Fibroblast of lung (primary cell): Measurements from ENCODE around the gene ATP2B2.

Experiments used
- EZH2 ChIP-seq: IDR thresholded peaks from 2 replicates; pipeline ENCODE4 v1.5.1; 2012; ENCODE audit warnings: low read length, control low read depth, mild to moderate bottlenecking; ENCODE audit errors: missing control alignments
- TF ChIP-seq, protein P1 (sequence below), 2 donors: IDR thresholded peaks in 1 of 2; conservative IDR thresholded peaks in 1 of 2; 1 replicate in 1 of 2; 2 replicates in 1 of 2; pipeline ENCODE4 v1.5.1; 2011 to 2012; ENCODE audit warnings: low read length in 2 of 2, control low read depth in 1 of 2, inconsistent platforms in 1 of 2, low read depth in 1 of 2, mild to moderate bottlenecking in 1 of 2

DNA sequence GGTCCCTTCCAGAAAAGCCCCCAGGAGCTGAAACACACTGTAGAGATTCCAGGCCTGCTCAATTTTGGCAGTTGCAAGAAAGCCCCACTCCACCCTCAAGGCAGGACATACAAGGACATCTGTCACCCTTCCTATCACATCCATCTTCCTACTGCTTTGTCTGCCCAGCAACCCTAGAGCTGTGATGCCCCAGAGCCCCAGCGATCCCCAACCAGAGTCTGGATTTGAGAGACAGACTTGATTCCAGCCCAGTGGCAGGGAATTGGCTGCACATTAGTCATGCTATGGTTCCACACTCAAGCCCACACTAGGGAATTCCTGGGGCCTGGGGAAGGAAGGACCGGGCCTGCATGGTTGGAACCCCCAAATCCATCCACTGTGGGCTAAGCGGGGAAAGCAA is 56.8 kb downstream of the ATP2B2 start:
- TF ChIP-seq EZH2 = no peak
- TF ChIP-seq, protein P1, sequence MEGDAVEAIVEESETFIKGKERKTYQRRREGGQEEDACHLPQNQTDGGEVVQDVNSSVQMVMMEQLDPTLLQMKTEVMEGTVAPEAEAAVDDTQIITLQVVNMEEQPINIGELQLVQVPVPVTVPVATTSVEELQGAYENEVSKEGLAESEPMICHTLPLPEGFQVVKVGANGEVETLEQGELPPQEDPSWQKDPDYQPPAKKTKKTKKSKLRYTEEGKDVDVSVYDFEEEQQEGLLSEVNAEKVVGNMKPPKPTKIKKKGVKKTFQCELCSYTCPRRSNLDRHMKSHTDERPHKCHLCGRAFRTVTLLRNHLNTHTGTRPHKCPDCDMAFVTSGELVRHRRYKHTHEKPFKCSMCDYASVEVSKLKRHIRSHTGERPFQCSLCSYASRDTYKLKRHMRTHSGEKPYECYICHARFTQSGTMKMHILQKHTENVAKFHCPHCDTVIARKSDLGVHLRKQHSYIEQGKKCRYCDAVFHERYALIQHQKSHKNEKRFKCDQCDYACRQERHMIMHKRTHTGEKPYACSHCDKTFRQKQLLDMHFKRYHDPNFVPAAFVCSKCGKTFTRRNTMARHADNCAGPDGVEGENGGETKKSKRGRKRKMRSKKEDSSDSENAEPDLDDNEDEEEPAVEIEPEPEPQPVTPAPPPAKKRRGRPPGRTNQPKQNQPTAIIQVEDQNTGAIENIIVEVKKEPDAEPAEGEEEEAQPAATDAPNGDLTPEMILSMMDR (conservative IDR thresholded peaks at IDR 0.05 in 1 of 2, IDR thresholded peaks at IDR 0.05 in 1 of 2; ENCODE audit: low read depth in 1 of 2, low read length in 2 of 2) = no peak
